GM18502 (cell line): Measurements from ENCODE around the gene COX4I2.

Experiments
- ATAC-seq: cut with Tn5 transposase; IDR thresholded peaks from one replicate; pipeline ENCODE4 v1.9.1; 2021; ENCODE audit warnings: mild to moderate bottlenecking; ENCODE audit not compliant: unreplicated experiment, poor library complexity

COX4I2 gene

GRCh38 chr20:31673943-31674463, 36.3 kb downstream of the COX4I2 start:
- no peak for ATAC-seq

- ATAC-seq = peak; percentile 79
These were observed 37.4 kb downstream of the COX4I2 start for GRCh38 chr20:31674895-31675827.

GRCh38 chr20:31675828-31676608, 38.3 kb downstream of the COX4I2 start:
- peak; percentile 58 for ATAC-seq

- no peak for ATAC-seq
These were observed 38.9 kb downstream of the COX4I2 start for GRCh38 chr20:31676609-31676989.

DNA sequence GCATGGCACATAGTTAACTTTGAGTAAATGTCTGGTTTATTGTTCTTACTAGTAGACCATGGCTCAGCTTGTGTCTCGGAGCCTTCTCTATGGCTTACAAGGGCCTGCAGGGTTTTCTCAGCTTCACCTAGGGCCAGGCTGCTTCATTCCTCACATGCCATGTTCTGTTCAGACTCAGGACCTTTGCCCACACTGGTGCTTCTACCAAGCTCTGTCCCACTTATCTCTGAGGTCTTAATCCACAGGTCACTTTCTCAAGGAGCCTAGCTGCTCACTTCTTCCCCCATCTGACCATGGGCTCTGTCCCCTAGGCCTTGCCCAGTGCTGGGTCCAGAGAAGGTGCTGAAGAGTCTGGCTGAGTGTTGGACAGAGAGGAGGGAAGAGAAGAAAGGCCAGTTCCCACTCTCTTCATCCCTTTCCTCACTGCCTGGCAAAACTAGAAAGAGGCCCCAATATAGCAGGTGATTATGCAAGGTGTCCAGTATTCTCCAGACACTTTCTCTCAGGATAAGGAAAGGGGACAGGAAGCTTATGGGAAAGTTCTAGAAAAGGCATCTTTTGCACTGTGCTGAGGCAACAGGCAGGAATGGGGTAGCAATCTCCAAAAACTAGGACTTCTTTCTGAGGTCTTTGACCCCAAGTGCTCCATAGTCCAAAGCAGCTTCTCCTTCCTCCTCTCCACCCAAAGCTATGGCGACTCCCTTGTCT, 40.0 kb downstream of the COX4I2 start:
- no peak for ATAC-seq

DNA sequence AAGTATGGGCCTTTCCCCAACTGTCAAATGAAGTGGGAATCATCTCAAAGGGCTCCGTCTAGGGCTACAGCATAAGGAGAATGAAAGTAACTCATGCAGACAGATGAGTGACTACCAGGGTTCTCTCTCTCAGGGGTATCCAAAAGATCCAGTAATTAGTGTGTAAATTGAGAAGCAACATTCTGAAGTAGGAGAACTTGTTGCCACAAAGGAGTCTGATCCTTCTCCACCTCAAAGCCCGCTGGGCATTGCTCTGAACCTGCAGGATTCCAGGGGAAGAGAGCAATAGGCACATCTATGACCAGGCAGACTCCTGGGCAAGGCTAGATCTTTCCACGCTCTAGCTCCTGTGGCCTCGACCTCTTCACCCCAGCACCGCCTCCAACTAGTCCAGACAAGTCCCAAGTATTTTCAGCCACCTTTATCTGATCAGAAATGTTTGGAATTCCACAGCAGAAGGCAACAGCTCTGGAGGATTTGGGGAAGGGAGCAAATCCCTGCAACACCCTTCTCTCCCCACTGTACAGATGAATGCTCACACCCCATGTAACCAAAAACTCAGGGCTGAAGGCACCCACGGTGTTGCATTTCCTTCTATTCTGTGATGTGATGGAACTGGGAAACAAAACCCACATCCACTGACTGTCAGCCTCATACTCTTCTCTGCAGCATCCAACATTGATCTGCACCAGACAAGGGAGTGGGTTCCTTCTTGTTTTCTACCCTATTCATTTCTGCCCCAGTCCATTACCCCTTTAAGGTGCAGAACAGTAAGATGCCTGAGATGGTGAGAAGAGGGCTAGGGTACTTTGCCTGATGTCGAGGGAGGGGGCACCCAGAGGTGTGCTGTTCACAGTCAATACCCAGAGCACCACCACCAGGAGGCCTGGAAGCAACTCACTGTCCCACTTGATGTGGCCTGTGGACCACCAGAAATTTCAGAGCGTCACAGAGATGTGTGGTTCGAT, 41.0 kb downstream of the COX4I2 start:
- ATAC-seq = no peak

- no peak for ATAC-seq
These were observed 41.9 kb downstream of the COX4I2 start for GRCh38 chr20:31679357-31680285.

DNA sequence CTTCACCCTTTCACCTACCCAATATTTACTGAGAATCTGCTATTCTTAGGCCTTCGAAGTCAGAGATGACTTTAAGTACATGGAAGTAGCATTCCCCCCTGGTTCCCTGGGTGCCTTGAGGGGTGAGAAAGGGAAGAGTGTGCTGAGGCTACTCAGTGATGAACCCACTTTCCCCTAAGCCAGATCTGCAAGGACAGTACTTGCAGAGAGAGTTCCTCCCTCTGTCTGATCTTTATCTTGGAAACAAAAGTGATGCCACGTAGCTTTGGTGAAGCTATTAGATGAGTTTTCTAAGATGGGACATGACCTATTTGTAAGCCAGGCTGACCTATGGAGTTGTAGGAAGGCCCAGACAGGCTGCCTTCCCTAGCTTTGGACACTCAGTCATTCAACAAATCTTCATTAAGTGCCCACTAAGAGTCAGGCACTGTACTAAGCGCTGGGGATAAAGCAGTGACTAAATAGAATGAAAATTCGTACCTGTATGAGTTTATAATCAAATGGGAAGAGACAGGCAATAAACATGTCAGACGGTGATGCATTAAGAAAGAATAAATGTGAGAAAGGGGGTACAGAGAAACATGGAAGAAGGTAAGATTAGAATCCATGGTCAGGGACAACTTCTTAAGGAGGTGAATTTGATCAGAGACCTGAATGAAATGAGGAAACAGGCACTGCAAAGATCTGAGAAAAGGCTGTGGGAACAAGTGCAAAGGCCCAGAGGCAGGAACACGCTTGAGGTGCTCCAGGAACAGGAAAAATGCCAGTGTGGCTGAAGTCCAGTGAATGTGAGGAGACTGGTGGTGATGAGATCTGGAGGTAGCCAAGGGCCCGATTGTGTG, 42.8 kb downstream of the COX4I2 start:
- ATAC-seq = no peak

DNA sequence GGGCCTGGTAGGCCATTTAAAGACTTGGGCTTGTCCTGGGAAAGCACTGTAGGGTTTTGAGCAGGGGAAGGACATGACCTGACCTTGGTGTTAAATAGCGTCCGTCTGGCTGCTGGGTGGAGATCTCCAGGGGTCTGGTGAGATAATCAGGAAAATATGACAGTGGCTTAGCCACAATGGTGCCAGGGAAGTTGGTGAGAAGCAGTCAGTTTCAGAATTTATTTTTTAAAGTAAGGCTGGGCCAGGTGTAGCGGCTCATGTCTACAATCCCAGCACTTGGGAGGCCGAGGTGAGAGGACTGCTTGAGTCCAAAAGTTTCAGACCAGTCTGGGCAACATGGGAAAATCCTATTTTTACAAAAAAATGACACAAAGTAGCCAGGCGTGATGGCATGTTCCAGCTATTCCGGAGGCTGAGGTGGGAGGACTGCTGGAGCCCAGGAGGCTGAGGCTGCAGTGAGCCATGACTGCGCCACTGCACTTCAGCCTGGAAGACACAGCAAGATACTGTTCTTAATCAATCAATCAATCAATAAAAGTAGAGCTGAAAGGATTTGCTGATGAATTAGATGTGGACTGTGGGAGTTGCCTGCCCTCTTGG, 43.5 kb downstream of the COX4I2 start:
- no peak for ATAC-seq

GRCh38 chr20:31681769-31682168, 44.1 kb downstream of the COX4I2 start:
- ATAC-seq = no peak

GRCh38 chr20:31682352-31682751, 44.6 kb downstream of the COX4I2 start:
- no peak for ATAC-seq

DNA sequence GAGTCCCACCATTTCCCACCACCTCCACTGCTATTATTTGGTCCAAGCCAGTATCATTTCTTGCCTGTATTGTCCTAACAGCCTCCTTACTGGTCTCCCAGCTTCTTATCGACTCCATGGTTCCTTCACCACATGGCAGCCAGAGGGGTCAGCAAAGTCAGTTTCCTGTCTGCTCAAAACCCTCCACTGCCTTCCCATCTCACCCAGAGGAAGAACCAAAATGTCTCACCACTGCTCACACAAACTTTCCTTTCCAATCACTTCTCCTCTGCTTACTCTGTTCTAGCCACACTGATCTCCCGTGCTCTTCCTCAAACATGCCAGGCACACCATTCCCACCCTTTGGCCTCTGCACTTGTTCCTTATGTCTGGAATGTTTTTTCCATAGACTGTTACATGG, 45.2 kb downstream of the COX4I2 start:
- no peak for ATAC-seq

DNA sequence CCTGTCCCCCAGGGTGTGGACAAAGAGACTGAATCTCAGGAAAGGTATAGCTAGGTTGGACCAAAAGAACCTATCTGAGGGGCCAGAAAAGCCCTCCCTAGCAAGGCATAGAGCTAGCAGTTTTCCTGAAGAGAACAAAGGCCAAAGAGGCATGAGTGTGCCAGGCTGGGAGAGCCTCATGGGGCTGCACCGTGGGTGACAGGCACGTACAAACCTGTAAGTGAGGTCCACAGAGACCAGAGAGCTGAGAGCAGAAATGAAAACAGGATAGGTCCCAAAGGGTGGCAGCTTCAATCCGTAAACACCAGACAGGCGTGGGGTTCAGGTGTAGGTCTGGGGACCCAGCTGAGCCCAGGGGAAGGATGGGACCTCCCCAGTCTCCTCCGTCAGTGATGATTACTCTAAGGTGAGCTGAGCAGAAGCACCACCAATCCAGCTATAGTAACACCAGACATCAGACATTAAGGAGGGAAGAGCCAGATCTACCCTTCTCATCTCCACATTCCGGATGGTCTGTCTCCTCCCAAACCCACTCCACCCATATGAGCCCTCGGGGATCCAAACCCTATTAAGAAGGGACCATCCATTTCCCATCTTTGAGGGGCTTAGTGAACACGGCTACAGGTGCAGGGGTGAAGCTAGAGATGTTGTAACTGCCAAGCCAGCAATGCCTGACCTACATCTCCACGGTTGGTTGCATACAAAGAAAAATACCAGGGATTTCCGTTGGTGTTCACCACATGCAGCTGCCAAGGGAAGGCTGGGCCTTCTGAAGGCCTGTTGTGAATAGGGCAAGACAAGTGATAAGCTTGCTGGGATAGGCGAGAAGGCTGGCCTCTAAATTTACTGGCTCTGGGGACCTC, 46.7 kb downstream of the COX4I2 start:
- peak; percentile 62 for ATAC-seq

DNA sequence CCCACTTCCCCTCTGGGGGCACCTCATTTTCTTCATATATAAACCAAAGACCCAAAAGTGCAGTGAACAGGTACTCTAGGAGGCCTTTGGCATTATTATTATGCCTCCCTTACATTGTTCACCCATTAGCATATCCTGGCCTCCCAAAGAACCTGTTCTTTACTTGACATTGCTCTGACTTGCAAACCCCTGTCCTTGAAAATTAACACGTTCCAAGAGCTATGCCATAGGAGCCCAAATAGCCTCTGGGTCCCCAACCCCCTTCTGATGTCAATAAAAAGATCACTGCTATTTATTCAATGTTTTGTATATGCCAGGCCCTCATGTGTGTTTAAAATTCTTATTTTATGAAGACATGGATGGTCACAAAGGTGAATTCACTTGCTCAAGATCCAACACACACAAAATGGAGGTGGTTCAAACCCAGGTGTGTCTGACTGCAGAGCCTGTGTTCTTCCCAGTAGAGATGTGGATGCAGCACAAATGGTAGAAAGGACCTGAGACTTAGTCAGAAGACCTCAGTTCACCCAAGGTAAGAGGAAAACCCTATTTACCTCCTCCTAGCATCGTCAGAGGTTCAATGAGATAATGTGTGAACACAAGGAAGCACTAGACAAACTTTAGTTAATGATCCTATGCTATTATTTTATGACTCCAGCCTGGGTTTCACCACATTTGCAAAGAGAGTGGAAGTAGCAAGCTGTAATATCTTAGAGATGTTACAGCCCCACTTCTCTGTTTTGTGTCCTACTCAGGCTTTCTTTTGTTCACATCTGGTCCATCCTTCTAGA, 48.3 kb downstream of the COX4I2 start:
- no peak for ATAC-seq

DNA sequence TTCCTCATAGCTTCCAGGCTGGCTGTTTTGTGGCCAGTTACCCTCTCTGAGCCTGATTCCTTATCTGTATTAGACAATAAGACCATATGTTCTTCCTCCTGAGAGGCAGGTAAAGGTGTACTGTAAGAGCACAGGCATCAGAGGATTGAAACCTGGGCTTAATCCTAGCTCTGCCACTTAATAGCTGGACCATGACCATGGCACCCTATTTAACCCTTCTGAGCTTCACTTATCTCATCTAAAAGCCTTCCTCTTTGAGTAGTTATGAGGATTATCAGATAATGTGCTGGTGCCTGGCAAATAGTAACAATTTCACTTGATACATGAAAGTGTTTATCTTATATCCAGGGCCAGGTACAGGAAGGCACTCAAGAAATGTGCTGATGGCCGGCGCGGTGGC, 50.1 kb downstream of the COX4I2 start:
- no peak for ATAC-seq
